ENCODE data around the gene ARAP1.

ARAP1 gene

DNA sequence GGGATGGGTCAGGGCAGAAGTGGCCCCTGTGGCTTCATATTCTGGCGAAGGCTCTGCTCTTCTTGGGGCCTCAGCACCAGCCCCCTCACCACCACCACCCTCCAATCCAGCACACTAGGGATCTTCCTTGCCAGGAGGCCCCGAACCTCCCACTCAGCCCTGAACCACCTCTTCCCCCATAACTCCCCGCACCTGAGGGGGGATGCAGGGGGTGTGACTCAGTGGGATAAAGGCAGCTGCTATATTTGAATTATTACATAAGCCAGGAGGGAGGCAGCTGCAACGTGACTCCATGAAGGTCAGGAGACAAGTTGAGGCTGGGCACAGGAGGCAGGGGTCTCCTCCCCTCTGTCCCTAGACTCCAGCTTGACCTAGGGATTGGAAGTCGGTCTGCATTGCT is 72.3 kb downstream of the ARAP1 start:
- DNase-seq = no peak

DNA sequence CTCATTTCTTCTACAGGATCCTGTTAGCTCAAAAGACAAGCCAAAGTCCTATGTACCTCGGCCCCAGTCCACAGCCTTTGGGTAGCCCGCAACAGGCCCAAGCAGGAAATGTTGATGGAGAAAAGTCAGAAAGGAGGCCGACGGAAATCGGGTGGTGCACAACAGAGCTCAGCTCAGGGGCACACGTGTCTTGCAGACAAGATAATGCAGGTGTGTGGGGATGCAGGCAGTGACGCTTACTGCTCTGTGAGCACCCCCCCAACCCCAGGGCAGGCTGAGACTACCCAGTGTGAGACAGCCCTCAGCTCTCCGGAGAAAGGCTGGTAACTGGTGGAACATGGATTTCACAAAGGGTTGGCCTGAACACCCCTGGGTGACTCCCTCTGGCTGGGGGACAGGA is 73.7 kb downstream of the ARAP1 start:
- DNase-seq = no peak

DNA sequence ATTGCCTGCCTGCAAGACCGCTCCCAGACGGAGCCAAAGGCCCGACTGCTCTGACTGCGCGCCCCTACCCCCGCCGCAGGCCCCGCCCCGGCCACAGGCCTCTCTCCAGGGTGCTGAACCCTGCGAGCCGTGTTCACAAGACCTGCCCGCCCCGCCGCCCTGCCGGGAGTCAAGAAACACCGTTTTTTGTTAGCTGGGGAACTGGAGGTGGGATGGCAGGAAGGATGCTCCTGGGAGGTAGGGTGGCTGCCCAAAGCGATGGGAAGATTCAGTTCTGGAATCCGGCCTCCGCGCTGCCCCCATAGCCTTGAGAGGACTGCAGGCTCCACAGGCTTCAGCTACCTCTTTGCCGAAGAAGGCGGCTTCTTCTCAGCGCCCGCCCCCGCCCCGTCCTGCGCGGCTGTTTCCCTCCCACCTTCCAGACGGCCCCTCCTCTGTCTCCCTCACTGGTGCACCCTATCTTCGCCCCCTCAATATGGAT is 75.3 kb downstream of the ARAP1 start:
- DNase-seq = peak; percentile 71

GRCh38 chr11:72675221-72675620 is 77.0 kb downstream of the ARAP1 start:
- no peak for DNase-seq

DNA sequence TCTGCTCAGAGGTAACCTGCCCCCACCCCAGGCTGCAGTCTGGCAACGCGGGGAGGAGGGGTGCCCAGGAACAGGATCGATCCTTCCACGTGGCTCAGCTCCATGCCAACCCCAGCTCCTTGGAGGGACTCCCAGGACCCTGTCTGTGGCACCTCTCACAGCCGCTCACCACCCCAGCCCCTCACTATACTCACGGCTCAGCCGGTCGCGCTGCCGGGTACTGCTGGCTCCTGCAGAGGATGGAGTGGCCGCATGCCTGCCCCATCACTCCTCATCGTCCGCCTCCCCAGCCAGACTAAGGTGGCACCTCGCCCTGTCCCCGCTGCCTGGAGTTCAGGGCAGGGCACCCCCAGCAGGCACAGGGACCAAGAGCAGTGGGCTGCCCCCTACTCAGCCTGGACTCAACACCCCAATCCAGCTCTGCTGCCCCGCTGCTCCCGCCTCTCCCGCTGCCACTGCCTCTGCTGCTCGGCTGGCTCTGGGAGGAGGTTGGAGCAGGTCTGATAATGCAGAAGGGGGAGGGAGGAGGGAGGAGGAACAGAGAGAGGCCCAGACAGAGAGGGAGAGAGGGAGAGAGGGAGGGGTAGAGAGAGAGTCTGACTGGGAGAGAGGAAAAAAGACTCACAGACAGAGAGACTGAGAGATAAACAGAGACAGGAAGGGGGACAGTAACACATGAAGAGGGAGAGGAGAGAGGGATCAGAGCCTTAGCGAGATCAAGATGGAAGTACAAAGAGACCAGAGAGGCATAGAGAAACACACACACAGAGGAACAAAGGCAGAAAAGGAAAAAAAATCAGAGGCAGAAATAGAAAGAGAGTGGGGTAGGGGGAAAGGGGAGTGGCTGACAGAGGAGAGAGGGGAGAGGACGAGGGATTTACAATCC is 78.0 kb downstream of the ARAP1 start, which contains the start of gene PDE2A:
Gene PDE2A (minus strand): TSS at position 480 of the 886 bp plus-strand sequence. CDS start 215 bp downstream, at position 265.
- DNase-seq = no peak

- DNase-seq = no peak
Measured at GRCh38 chr11:72673284-72673942, 78.8 kb downstream of the ARAP1 start.

DNA sequence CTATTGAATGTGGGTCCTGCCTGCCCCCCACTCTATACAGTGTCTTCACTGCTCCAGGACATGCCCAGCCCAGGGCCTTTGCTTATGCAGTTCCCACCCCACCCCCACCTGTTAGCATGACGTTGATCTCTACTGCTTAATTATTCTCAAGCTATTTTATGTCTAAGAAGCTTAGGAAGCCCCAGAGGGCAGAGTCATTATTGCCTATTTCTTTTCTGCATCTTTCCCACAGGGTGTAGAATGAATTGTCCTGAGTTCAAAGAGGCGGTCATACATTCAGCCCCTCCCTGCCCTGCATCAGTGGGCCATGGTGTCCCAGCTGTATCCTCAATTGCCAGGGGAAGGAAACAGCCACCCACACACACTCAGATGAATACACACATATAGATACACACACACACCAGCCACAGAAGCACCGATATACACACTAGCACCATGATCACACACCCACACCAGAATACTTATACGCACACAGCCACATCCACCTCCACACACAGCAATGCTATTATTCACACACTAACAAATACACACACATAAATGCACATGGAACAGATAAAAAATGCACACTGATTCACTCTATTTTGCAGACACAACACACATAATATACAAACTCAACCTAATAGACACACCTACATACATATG is 79.5 kb downstream of the ARAP1 start:
- DNase-seq = no peak

DNA sequence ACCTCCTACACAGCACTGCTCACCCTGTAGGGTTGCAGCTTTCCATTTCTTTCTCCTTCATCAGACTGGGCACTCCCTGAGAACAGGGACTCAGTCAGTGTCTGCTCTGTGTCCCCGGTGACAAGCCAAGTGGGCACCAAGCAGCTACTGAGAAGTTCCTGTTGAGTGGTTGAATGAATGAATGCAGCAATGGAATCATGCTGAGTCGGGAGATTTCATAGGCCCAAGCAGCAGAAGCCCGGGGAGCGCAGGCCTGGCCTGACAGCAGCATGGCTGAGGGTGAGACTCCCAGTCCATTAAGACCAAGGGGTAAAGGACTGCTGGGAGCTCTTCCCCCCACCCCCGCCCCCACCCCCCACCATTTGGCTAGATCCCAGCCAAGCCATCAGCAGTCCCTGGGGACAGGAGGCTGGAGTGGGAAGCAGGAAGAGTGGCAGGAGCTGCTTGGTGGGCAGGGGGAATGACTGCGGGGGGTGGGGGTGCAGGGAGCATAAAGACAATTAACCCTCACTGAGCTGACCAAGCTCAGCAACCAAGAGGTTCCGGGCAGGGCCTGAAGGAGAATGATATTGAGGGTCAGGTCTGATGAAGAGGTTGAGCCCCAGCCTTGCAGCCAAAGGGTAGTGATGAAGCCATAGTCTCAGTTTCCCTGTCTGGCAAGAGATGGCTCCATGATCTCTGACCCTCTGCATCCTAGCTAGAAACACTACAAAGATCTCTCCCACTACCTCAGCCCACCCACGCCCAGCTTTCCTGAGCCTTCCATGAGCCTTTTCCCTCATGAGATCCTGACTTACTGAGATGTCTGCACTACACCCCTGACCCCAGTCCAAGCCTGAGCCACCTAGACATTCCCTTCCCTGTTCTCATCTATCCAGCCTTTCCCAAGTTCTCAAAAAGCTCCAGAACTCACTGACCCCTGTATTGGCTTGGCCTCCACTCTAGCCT is 80.8 kb downstream of the ARAP1 start:
- DNase-seq = no peak

DNA sequence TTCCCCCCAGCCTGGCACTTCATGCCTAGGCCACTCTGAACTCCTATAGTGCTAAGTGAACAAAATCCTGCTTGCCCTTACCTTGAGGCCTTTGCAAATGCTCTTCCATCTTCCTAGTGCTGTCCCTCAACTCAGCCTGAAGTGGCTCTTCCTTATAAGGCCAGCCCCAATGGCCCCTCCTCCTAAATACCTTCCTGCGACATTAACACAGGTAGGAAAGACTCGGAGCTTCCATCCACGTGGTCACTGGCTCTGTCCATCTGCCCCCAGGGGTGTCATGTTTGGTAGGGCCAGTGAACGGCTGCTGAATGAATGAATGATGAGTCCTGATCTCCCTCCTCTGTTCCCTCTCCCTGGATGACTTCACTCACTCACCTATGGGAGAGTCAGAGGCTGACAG is 82.2 kb downstream of the ARAP1 start:
- no peak for DNase-seq

GRCh38 chr11:72669527-72669926 is 82.7 kb downstream of the ARAP1 start:
- no peak for DNase-seq

DNA sequence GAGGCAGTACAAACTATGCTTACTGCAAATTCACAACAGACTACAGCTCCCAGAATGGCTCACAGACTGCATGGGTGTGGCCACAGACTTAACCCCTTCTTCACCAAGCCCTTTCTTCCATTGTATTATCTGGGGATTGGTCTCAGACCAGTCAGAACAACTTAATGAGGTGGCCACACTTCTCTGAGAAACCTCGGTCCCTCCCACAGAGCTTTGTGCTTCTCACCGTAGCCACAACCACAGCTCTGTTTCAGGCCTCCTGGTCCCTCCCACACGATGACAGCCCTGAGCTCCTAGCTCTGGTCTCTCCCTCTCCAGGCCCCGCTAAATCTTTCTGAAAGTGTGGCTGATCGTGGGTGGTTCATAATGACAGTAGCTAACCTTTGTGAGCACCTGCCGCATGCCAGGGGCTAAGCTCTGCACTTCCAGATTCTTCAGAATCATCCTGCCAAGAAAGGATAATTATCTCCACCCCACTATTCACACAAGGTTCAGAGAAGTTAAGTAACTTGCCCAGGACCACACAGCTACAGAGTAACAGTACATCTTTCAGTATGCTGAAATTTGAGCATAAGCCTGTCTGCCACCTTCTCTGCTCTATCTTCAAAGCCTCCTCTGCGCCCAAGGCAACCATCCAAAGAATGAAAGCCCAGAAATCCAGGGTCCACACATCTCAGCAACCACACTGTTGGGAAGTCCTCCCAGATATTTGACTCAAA is 83.4 kb downstream of the ARAP1 start:
- peak; percentile 40 for DNase-seq

GRCh38 chr11:72665911-72666472 is 86.2 kb downstream of the ARAP1 start:
- no peak for DNase-seq

GRCh38 chr11:72662036-72662435 is 90.2 kb downstream of the ARAP1 start:
- DNase-seq = no peak

DNA sequence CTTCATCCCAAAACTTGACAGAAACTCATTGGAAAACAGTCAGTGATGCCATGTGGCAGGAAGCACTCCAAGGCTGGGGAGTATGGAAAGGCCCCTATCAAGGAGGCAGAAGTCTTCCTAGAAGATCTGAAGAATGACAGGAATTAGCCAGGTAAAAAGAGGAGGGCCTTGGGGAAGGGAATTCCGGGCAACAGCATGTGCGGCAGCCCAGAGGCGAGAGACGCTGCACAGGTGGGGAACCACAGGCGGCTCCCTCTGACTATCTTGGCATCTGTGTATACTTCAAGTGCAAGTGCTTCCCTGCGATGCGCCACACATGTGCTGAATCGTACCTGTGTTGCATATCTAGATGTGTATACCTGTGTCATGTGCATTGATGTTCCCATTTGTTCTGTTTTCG is 90.7 kb downstream of the ARAP1 start:
- no peak for DNase-seq

- no peak for DNase-seq
Measured at GRCh38 chr11:72658989-72659640, 93.1 kb downstream of the ARAP1 start.

- no peak for DNase-seq
Measured at GRCh38 chr11:72657411-72658100, 94.7 kb downstream of the ARAP1 start.

- no peak for DNase-seq
Measured at GRCh38 chr11:72655896-72656464, 96.2 kb downstream of the ARAP1 start.

GRCh38 chr11:72655014-72655413 is 97.2 kb downstream of the ARAP1 start:
- no peak for DNase-seq

GRCh38 chr11:72653649-72654048 is 98.6 kb downstream of the ARAP1 start:
- no peak for DNase-seq

All from activated CD4-positive, CD25-positive, alpha-beta regulatory T cell treated with anti-CD3 and anti-CD28 coated beads, Interleukin-2, amount 50 U/mL, for 72 hours (primary cell).